HG02763 (cell line): Measurements from ENCODE around the gene ZNF277.
"Not testable (repeated sequence)": the region's sequence is repeated elsewhere in the genome, so short reads cannot be mapped to it uniquely, and the experiment has no call there.

ENCODE experiments used
- ATAC-seq: cut with Tn5 transposase; IDR thresholded peaks from one replicate; pipeline ENCODE4 v1.9.1; 2021; ENCODE audit warnings: mild to moderate bottlenecking, moderate library complexity; ENCODE audit not compliant: unreplicated experiment

The ZNF277 gene

DNA sequence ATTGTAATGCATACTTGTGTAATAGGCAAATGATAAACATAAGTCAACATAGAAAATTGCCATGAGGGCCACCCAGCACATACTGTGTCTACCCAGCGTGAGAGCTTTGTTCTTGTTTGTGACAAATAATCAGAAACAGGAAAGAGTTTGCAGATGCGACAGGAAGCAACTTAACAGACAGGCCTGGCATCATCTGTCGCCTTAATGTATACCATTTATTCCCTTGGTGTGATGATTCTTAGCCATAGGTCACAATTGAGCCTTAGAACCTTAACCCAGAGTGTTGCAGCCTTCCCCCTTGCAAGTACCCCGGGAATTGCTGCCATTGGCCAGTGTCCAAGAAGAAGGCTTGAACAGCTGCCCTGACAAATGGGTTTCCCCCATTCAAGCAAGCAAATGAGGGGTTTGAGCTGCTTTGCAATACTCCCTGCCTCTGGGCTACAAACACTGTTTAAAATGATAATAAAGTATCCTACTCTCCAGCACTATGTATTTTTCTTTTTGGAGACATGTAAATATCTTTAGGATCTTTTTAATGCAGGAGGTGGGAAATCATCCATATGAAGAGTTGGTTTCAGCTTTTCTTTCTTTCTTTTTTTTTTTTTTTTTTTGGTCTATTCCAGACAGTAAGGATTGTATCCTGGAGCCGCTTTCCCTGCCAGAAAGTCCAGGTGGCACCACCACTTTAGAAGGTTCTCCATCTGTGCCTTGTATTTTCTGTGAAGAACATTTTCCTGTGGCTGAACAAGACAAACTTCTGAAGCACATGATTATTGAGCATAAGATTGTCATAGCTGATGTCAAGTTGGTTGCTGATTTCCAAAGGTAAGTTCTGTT is 80.0 kb downstream of the ZNF277 start:
- peak; percentile 70 for ATAC-seq

DNA sequence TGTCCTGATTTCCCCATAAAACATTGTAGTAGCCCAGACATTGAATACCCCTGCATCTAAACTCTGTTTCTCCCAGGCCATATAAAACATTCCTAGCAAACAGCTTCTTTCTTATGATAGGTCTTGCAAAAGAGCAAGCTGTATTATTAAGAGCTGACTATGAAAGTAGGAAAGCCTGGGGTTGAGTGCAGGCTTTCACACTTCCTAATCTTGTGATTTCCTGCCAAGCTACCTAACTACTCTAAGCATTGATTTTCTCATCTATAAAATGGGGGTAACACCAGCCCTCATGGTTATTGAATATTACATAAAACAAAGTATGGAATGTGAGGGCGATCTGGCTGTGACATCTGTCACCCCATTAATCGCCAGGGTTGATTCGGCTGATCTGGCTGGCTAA is 81.8 kb downstream of the ZNF277 start:
- ATAC-seq = no peak

DNA sequence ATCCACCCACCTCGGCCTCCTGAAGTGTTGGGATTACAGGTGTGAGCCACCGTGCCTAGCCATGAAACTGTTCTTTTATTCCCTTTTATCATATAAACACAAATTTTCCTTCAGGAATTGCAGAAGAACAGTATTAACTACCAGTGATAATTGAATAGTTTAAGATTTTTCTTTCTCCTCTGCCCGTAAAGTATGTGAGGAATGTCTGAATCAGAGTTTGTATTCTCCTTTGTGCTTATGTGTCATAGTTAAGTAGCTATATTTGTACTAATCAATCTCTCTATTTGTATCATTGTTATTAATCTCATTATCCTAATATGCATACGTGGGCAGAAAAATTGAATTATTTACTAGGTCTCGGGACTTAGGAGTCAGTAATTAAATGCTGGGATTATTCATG is 83.6 kb downstream of the ZNF277 start:
- no peak for ATAC-seq

DNA sequence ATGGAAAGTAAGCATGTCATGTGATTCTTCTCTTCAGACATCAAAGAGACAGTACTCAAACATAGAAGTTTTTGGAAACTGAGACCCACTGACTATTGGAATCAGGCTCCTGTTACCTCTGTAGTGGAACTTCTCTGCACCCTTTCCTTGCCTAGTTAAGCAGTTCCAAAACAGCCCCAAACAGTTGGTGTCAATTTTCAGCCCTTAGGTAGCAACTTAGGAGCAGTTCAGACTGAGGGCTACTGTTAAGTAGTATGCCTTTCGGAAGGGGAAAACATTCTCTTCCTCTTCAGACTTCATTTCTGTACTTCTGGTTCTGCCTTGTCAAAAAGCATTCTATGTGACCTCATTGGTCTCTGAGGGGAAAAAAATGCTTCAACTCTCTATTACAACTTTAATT is 85.7 kb downstream of the ZNF277 start:
- no peak for ATAC-seq

DNA sequence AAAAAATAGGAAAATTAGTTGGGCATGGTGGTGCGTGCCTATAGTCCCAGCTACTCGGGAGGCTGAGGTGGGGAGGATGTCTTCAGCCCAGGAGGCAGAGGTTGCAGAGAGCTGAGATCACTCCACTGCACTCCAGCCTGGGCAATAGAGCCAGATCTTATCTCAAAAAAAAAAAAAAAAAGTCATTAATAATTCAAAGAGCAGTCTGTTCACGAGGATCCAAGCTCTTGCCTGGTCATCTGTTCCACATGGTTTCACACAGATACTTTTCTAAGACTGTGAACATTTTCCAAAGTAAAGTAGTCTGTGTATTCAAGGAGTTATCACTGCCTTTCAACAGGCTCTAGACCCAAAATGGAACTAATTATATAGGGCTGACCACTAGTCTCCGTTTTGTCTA is 86.9 kb downstream of the ZNF277 start:
- ATAC-seq = no peak

DNA sequence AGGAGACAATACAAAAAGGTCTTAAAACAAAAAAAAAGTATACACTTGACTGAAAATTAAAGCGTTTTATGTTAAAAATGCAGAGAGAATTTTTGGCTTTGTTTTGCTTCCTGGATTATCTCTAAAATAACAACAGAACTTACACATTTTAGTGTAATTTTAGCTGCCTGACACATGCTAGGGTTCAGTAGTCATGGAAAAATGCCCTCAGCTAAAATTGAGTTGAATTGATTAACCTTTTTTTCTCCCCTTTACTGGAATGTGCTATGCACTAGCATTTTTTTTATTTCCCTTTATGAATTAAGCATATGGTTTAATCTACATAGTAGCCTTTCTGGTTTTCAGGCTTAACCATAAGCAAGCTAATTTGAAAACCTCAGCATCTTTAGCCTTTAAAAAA is 89.9 kb downstream of the ZNF277 start:
- ATAC-seq = no peak

DNA sequence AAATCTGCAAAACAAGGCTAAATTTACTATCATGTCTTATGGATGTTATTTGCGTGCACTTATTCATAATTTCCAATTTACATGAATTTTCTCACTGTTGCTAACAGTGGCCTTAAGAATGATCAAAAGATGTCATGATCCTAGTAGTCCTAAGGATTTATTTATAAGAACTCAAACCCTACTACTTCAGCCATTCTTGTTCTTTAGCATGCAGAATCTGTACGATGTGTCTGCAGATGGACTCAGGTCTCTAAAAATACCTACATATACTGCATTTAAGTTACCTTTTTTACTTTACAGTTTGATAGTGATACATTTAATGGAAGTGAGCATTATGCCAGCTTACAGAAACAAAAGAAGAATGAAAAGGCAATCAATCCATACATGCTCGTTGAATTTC is 91.2 kb downstream of the ZNF277 start:
- ATAC-seq = no peak

DNA sequence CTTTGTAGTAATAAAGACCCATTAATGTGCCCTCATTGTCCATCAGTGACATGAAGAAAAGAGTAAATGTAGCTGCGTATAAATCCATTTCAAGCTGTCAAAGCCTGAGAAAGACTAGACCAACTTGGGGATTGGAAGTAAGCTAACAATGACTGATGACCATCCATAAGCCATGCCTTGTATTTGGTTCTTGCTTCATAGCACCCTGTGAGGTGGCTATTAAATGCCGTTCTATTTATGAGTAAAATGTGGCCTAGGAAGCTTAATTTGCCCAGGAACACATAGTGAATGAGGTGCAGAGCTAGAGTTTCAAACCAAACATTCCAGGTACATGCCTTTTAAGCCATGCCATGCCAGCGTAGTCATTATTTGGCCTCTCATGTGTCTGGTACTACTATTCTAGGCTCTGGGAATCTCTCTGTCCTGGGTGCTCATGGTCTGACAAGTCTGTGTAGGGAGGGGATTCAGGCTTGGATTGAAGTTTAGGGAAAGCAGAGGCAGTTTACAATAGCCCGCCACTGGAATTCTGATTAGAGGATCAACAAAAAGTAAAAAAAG is 92.1 kb downstream of the ZNF277 start:
- ATAC-seq = no peak

DNA sequence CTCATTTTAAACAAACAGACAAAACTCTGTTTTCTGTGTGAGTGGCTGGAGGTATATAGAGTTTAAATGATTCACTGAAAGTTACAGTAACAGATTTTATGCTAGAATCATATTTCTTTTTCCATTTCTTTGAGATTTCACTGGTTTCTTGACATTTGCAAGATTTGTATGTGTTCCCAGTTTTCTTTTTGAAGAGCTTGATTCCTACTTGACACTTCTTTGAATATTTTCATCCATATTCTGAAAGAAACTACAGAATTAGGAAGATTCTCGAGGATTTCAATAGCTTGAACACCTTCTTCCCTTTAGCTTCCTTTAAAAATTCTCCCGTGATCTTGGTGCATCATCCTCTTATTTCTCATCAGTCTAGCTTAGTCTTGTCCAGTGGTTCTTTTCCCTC is 93.6 kb downstream of the ZNF277 start:
- ATAC-seq = no peak

DNA sequence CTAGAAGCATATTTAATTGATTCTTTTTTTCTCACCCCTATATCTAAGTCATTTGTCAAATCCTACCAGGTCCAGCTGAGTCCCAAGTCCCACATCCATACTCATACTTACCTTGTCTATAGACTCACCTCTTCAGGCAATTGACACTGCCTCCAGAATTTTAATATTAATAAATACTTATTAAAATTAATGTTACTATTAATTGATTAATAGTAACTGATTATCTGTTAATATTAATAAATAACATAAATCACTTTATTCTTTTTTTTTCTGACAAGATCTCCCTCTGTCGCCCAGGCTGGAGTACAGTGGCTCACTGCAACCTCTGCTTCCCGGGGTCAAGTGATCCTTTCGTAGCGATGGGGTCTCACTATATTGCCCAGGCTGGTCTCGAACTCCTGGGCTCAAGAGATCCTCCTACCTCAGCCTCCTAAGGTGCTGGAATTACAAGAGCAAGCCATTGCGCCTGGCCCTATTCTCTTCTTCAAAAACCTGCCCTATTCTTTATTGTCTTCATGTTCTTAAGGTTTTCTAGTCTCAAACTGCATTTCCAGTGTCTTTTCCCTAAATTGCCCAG is 94.4 kb downstream of the ZNF277 start:
- no peak for ATAC-seq

DNA sequence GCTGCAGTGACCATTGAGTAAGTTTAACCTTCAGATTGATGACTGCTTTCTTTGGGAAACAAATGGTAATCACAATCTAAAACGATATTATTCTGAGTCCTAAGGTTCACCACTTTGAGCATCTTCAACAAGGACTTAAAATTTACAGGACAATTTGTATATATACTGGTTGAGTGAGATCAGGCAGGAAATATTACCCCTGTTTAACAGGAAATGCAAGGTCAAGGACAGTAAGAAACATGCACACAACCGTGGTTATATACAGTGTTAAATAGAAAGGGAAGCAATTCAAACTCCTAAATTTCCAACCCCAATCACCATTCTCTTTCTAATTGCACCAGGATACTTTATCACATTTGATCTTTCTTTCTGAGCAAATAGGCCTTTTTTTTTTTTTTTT is 96.1 kb downstream of the ZNF277 start:
- ATAC-seq = no peak

DNA sequence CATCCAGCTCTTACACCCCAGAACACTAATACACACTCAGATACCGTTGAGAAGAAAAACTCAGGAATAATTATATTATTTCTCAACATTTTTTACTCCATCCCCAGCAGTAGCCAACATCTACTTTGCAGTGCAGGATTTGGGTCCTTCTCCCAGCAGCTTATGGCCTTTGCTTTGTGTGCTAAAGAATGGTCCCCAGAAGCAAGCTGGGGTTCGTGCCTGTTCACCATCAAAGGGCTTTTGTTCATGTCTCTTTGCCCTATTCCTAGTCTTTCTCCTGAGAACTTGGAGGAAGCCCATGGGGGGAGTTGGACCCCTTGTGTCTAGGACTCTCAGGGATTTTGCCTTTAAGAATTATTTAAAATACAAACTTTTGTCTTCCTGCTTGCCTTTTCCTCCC is 100.4 kb downstream of the ZNF277 start:
- ATAC-seq = no peak

DNA sequence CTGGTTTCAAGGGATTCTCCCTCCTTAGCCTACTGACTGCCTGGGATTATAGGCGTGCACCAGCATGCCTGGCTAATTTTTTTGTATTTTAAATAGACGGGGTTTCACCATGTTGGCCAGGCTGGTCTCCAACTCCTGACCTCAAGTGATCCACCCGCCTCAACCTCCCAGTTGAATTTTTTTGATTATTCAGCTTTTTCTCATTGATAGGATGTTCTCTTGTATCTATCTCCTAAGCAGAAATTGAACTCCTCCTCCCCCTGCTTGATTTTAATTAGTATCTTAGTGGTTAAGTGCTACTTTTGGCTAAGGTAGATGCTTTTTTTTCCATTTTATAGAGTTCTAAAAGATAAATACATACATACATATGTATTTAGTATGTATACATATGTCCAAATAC is 101.0 kb downstream of the ZNF277 start:
- ATAC-seq = no peak

DNA sequence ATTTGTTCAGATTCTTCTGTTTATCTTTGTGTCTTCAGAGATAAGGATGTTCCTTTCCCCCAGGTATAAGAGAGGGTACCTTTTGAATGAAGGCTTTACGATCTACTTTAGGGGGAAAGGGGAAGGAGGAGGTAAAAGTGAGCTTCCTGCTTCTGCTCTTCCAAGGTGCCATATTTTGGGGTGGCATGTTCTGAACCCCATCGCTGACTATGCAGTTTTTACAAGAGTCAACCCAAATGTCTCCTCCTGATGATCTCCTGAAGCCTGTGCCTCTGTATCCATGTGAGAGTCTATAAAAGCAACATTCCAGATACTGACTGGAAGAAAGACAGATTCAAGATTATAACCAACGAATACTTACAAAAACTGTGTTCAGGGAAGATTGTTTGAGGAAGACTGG is 102.5 kb downstream of the ZNF277 start:
- ATAC-seq = no peak

DNA sequence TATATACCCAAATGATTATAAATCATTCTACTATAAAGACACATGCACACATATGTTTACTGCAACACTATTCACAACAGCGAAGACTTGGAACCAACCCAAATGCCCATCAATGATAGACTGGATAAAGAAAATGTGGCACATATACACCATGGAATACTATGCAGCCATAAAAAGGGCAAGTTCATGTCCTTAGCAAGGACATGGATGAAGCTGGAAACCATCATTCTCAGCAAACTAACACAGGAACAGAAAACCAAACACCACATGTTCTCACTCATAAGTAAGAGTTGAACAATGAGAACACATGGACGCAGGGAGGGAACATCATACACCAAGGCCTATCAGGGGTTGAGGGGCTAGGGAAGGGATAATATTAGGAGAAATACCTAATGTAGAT is 110.3 kb downstream of the ZNF277 start:
- ATAC-seq = not testable (repeated sequence)

DNA sequence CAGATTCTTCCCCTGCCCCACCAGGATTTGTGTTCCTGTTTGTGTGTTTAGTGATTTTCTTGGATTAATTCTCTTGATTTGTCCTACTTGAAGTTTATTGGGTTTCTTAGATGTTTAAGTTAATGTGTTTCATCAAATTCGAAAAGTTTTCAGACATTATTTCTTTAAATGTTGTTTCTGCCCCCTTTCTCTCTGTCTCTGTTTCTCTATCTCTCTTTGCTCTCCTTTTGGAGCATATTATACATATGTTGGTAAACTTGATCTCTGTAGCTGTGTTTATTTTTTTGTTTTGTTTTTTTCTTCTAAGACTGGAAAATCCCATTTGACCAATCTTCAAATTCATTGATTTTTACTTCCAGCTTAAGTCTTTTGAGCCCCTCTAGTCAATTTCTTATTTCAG is 115.6 kb downstream of the ZNF277 start:
- ATAC-seq = no peak

DNA sequence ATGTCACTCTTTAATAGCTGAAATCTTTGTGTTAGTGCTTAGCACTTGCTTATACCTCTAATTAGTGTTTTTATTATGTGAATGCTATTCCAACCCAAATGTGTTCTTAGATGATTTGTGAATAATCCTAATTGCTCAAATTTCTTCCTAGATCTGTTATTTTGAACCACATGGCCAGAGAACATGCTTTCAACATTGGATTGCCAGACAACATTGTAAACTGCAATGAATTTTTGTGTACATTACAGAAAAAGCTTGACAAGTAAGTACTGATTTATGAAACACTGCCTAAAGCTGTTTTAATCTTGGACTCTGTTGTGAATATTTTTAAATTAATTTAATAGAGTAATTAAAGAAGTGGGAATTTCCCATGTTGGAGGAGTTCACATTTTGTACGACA is 121.1 kb downstream of the ZNF277 start:
- no peak for ATAC-seq

DNA sequence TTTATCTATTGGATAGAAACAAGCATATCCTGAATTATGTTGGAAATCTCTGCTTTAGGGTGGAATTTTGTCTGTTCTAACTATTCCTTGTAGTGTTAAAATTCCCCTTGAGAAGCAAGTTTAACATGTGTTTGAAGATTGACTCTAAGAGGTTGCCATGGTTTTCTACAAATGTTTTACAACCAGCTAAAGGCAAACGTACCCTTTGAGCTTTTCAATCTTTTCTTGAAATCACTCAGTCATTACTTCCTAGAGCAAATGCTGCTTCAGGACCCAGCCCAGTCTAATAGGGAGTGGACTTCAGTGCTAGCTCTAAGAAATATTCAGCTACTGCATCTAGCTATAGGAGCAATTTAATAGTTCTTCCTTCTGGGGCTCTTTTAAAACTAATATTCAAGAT is 125.0 kb downstream of the ZNF277 start:
- ATAC-seq = no peak

DNA sequence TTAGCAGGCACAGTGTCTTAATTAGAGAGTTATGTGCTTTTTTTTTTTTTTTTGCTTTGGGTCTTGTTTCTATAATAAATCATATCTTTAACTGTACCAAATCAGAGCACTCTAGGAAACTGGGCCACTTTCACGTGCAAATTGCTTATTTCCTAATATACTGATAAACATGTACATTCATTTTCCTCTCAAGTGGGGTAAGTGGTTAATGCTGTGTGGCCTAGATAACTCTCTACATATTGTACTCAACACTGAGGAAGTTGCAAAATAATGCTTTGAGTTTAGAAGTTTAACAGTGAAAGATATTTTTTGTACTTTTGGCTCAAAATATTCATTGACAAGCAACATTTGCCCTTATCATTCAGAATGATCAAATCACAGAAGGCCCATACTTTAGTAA is 127.9 kb downstream of the ZNF277 start:
- no peak for ATAC-seq

DNA sequence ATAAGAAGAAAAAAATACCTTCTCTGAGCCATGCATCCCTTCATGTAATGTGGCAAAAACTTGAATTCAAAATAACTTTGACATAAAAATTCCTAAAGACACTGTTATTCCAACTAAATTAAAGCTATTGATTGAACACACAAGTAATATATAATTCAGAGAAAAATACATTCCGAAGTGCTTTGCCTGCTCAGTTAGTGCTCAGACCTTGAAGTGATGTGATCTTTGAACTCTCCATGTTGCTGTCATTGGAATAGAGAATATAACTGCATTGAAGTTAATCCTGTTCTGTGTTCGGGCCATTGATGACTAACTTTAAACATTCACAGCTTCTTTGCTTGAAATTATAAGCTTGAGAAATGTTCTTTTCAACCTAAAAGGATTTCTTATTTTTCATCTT is 129.8 kb downstream of the ZNF277 start:
- no peak for ATAC-seq

DNA sequence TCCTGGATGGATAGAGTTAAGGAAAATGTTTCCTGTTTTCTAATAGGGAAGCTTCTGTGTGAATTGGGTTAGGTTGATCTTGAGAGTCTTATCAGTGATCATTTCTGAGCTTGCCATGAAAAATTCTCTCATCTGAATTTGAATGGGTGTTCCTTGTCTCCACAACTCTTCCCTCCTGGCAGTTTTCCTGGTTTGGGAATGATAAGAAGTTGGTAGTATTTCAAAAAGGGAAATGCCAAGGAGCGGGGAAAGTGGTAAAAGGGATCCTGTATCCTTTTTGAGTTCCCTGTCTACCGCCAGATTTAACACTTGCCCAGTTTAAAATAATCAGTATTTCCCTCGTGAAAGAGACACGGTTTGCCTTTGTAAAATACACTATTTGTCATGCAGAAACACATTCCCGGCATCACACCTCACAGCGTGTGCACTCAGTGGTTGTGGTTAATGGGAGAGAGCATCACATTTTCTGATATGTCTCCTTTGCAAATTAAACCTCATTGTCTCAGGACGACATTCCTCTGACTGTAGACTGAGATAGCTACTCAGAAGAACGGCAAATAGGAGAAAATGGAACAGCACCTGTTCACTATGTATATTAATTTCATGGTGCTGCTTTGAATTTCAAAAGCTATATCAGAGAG is 130.6 kb downstream of the ZNF277 start:
- no peak for ATAC-seq

DNA sequence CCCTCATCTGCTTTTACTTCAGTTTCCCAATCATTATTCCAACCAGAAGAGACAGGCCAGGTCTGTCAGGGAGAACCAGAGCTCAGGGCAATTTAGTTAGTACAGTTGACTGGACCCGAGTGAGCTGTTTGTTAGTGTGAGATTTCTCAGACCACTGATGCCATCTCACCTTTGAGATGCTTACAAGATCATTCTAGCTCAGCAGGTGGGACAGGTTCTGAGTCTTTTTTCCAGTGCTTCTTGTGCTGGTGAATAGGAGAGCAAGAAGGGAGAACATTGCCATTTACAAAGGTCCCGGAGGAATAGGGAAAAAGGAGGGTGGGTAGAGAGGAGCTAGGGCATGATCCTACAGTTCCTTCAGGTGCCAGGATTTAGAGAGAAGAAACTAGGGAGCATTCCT is 131.4 kb downstream of the ZNF277 start:
- ATAC-seq = no peak
